ENCODE measurements around the gene IZUMO1R.

IZUMO1R gene

DNA sequence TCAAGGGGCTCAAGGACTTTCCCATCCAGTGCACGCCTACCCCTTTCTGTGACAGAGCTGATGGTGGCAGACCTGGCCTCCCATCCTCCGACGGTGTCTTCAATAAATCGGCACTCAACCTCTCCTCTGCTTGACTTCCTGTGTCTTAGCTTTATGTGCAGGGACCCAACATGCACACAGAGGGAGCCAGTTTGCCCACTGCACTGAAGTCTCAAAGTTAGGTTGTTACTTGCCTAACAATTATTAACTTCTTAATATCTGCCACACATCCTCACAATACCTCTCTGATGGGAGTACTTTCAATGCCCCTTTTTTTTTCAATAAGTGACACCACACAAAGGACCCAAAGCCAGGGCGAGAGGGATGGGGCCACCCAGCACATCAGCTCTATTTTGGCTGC is 3.6 kb downstream of the IZUMO1R start:
- H3K4me3 ChIP-seq (ENCODE audit: low read depth, low read length): no peak overlapping the region
- TF ChIP-seq, protein P1, sequence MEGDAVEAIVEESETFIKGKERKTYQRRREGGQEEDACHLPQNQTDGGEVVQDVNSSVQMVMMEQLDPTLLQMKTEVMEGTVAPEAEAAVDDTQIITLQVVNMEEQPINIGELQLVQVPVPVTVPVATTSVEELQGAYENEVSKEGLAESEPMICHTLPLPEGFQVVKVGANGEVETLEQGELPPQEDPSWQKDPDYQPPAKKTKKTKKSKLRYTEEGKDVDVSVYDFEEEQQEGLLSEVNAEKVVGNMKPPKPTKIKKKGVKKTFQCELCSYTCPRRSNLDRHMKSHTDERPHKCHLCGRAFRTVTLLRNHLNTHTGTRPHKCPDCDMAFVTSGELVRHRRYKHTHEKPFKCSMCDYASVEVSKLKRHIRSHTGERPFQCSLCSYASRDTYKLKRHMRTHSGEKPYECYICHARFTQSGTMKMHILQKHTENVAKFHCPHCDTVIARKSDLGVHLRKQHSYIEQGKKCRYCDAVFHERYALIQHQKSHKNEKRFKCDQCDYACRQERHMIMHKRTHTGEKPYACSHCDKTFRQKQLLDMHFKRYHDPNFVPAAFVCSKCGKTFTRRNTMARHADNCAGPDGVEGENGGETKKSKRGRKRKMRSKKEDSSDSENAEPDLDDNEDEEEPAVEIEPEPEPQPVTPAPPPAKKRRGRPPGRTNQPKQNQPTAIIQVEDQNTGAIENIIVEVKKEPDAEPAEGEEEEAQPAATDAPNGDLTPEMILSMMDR (IDR thresholded peaks at IDR 0.05; ENCODE audit: borderline replicate concordance, insufficient read depth, low read depth, low read length): no peak

DNA sequence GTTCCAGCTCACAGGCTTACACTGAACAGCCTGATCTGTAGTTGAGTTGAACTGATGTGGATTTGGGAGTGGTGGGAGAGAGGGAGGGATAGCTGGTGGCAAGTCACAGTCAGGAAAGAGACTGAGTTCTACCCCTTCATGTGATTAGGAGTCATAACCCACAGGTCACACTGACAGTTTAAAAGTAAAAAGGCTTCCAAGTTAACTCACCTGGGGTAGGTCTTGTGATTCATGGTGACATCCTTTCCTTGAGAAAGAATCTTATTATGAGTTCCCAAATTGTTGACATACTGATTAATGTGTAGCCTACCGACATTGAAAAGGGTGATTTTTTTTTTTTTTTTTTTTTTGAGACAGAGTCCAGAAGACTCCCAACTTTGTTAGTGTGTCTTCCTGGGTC is 5.4 kb downstream of the IZUMO1R start:
- no peak overlapping the region for H3K4me3 ChIP-seq (ENCODE audit: low read depth, low read length)
- TF ChIP-seq, protein P1 (IDR thresholded peaks at IDR 0.05; ENCODE audit: borderline replicate concordance, insufficient read depth, low read depth, low read length): no peak

DNA sequence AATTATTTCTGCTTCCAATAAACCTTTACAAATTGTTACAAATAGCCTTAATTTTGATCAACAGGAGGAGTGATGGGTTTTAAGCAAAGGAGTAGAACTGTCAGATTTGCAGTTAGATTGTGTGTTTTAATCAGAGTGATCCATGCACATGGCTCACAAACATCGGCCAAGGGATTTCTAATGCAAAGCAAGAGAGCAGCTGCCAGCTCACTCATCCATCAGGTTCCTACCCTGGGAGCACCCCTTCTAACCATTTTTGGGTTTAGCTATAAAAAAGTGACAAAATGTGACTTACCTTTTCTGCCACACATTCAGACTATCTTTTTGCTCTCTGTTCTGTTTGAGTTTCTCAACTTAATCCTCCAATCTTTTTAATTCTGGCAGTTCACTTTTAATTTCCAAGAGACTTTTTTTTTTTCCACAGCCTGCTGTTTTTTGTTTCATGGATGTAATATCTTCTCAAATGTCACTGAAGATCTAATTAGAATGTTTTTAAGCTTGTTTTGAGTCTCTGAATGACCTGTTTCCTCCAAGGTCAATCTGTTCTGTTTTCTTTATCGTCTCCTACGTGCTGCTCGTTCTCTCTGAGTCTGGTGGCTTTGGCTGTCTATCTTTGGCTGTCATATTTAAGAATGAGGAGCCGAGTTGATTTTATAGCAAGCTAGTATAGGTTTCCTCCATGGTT is 6.0 kb downstream of the IZUMO1R start:
- no peak overlapping the region for H3K4me3 ChIP-seq (ENCODE audit: low read depth, low read length)
- TF ChIP-seq, protein P1 (IDR thresholded peaks at IDR 0.05; ENCODE audit: borderline replicate concordance, insufficient read depth, low read depth, low read length): no peak

DNA sequence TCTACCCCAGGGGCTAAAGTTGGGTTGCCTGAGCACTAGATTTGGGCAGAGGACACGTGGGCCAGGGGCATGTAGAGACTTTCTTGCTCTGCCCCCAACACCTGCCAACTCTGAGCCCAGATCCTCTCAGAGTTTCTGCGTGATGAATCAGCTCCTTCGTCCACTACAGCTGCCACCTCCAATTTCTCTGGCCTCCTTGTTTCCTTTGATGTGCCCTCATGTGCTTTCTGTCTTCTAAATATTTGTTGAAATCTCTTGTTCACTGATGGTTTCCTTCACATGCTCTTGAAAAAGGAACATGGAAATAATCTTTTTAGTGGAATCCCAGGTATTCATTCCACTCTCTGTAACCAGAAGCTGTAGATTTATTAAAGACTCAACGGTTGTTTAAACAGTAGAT is 8.0 kb downstream of the IZUMO1R start:
- TF ChIP-seq, protein P1 (IDR thresholded peaks at IDR 0.05; ENCODE audit: borderline replicate concordance, insufficient read depth, low read depth, low read length): no peak
- no peak overlapping the region for H3K4me3 ChIP-seq (ENCODE audit: low read depth, low read length)

DNA sequence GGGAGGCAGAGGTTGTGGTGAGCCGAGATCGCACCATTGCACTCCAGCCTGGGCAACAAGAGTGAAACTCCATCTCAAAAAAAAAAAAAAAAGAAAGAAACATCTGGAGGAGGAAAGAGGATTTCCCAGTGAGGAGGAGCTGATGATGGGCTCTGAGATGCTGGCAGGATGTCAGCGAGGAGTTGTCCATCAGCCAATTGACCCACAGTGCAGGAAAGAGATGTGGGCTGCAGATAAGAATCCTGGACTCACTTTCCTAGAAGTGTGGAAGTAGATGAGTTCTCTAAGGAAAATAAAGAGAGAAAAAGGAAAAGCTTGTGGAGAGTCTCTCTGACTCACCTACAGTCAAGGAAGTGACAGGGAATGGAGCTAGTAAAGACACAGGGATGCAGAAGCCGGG is 9.7 kb downstream of the IZUMO1R start:
- H3K4me3 ChIP-seq (ENCODE audit: low read depth, low read length): no peak overlapping the region
- TF ChIP-seq, protein P1 (IDR thresholded peaks at IDR 0.05; ENCODE audit: borderline replicate concordance, insufficient read depth, low read depth, low read length): no peak

DNA sequence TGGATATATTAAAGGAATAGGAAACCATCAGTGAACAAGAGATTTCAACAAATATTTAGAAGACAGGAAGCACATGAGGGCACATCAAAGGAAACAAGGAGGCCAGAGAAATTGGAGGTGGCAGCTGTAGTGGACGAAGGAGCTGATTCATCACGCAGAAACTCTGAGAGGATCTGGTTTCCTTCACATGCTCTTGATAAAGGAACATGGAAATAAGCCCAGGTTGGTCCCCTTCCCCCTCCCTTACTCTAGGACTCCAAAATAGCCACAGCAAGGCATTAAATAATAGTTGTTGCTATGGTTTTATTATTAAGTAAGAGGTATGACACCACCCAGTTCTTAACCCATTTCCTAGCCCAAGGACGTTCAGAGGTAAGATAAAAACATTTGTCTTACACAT is 11.3 kb downstream of the IZUMO1R start:
- H3K4me3 ChIP-seq (ENCODE audit: low read depth, low read length): no peak overlapping the region
- TF ChIP-seq, protein P1 (IDR thresholded peaks at IDR 0.05; ENCODE audit: borderline replicate concordance, insufficient read depth, low read depth, low read length): no peak

DNA sequence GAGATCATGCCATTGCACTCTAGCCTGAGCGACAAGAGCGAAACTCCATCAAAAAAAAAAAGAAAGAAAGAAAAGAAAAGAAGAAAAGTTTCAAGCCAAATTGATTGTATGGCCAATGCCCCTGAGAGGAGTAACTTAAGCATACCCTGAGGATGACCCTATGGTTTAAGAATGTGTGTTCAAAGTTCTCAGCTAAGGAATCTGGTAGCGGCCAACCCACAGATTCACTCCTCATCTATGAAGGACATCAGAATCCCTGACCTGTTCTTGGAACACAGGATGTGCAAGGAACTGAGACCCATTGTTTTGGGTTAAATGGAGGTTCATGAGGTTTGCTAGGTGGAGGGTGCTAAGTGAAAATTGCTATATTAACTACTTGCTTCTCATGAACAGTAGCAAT is 18.1 kb downstream of the IZUMO1R start:
- TF ChIP-seq, protein P1 (IDR thresholded peaks at IDR 0.05; ENCODE audit: borderline replicate concordance, insufficient read depth, low read depth, low read length): no peak
- H3K4me3 ChIP-seq (ENCODE audit: low read depth, low read length): no peak overlapping the region

Data from GM12875 (cell line).